Thyroid gland (tissue), 4 donors: ENCODE data around the gene DNAJC1. TPM values are rescaled to one million over a fixed set of nuclear protein-coding genes. Genes with fewer than 3 reads are reported as not detected.

ENCODE experiments used
- DNase-seq, 2 donors: peaks; one replicate each; pipeline ENCODE4 v3.0.0-alpha.2; 2019
- H3K27ac ChIP-seq, 3 donors: fragments of 200-600 bp; sonication (generic); 1 replicate in 2 of 3; 2 replicates in 1 of 3; pipeline ENCODE4 v1.5.1; 2016 to 2019; ENCODE audit warnings: mild to moderate bottlenecking in 1 of 3, moderate library complexity in 1 of 3
- H3K27me3 ChIP-seq: fragments of 200-600 bp; sonication (generic); one replicate; pipeline ENCODE4 v1.5.1; 2019
- H3K36me3 ChIP-seq, 2 donors: fragments of 200-600 bp; sonication (generic); one replicate each; pipeline ENCODE4 v1.5.1; 2016 to 2019
- H3K4me1 ChIP-seq, 2 donors: fragments of 200-600 bp; sonication (generic); one replicate each; pipeline ENCODE4 v1.5.1; 2017 to 2019
- H3K4me3 ChIP-seq, 3 donors: fragments of 200-600 bp; sonication (generic); replicated peaks in 1 of 3; 1 replicate in 2 of 3; 2 replicates in 1 of 3; pipeline ENCODE4 v1.5.1; 2016; ENCODE audit warnings: mild to moderate bottlenecking in 1 of 3
- H3K9me3 ChIP-seq: fragments of 200-600 bp; sonication (generic); one replicate; pipeline ENCODE4 v1.5.1; 2017
- CTCF ChIP-seq, 6 experiments: fragments of 200-600 bp in 3 of 6; fragments of 450-650 bp in 3 of 6; sonication (generic) in 3 of 6; IDR thresholded peaks; one replicate each; pipeline ENCODE4 v1.5.1; 2016 to 2019; ENCODE audit warnings: antibody characterized with exemption in 6 of 6, mild to moderate bottlenecking in 2 of 6, inconsistent platforms in 1 of 6, moderate library complexity in 1 of 6
- POLR2A ChIP-seq, 2 donors: fragments of 450-650 bp; IDR thresholded peaks; one replicate each; pipeline ENCODE4 v1.6.1; 2017; ENCODE audit warnings: antibody characterized with exemption in 2 of 2, mild to moderate bottlenecking in 2 of 2, moderate library complexity in 1 of 2
- WGBS, 2 donors: methylation state at CpG; one replicate each; pipeline ENCODE4 v1.1.5; 2017; 5-methylcytosine and 5-hydroxymethylcytosine counted together
- intact Hi-C: fragments of 100-400 bp; cut with DNase I; formaldehyde crosslinking; loops from one replicate; pipeline ENCODE4 v1.15.1; 2023
- total RNA-seq, 4 donors: library from RNA; depleted of rRNA; stranded (reverse); fragments of >200 nt; gene quantifications; one replicate each; pipeline ENCODE4 v1.2.3, GENCODE V29; 2016

Gene DNAJC1
- total RNA-seq, 4 donors from 2014 or later: 73.4 to 157 (median 95.6) TPM

- Histone ChIP-seq H3K9me3 (no peaks in the 10 kb centered on the region), H3K4me3 (no peak overlapping the region), H3K27me3 (no peaks in the 10 kb centered on the region), H3K27ac (no peak overlapping the region), H3K4me1 (peaks cover 1 to 4% of the 10 kb centered on the region in 2 donors), H3K36me3 (peaks cover 2 to 7% of the 10 kb centered on the region in 2 donors)
- WGBS, 2 donors: 95 to 98% methylated on average over 21 of the region's 21 CpGs
- no peak for DNase-seq
- intact Hi-C loops: no loop called here
- TF ChIP-seq POLR2A (IDR thresholded peaks at IDR 0.05): no peak
- no peak for TF ChIP-seq CTCF (IDR thresholded peaks at IDR 0.05)
These were observed 244.3 kb downstream of the DNAJC1 start for GRCh38 chr10:21759232-21759631.

- 97% methylated on average over 7 of the region's 7 CpGs for WGBS, 2 donors
- Histone ChIP-seq H3K9me3 (no peaks in the 10 kb centered on the region), H3K27me3 (no peaks in the 10 kb centered on the region), H3K4me3 (no peak overlapping the region), H3K36me3 (peaks cover 2 to 7% of the 10 kb centered on the region in 2 donors), H3K4me1 (peaks cover 6 to 10% of the 10 kb centered on the region in 2 donors), H3K27ac (no peak overlapping the region)
- no peak for TF ChIP-seq CTCF (IDR thresholded peaks at IDR 0.05)
- no peak for TF ChIP-seq POLR2A (IDR thresholded peaks at IDR 0.05)
- DNase-seq: no peak
- intact Hi-C loops: no loop called here
These were observed 244.8 kb downstream of the DNAJC1 start for GRCh38 chr10:21758696-21759095.

DNA sequence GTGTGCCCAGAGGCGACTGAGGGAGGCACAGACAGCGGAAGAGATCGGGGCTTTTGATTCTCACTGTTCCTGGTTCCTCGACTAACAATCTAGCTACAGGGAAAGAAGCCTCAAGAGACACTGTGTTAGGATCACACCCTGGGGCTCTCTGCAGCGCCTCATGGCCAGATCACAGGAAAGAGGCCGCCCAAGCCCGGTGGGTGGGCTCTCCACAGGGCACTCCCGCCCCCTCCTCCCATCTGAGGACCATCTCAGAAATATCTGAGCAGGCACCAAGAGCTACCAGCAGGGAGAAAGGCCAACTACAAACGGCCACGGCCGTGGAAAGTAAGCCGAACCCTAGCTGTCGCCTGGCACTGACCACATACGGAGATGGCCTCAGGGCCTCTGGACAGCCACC is 245.3 kb downstream of the DNAJC1 start:
- WGBS, 2 donors: 90 to 91% methylated on average over 14 of the region's 14 CpGs
- intact Hi-C loops: no loop called here
- Histone ChIP-seq H3K4me1 (peaks cover 9 to 13% of the 10 kb centered on the region in 2 donors), H3K36me3 (peaks cover 2 to 7% of the 10 kb centered on the region in 2 donors), H3K27me3 (no peaks in the 10 kb centered on the region), H3K9me3 (no peaks in the 10 kb centered on the region), H3K27ac (no peak overlapping the region), H3K4me3 (no peak overlapping the region)
- TF ChIP-seq POLR2A (IDR thresholded peaks at IDR 0.05) (no peak), CTCF (IDR thresholded peaks at IDR 0.05) (no peak)
- DNase-seq: no peak

GRCh38 chr10:21757185-21757901 is 246.2 kb downstream of the DNAJC1 start:
- TF ChIP-seq CTCF (IDR thresholded peaks at IDR 0.05): no peak
- Histone ChIP-seq H3K9me3 (no peaks in the 10 kb centered on the region), H3K27me3 (no peaks in the 10 kb centered on the region), H3K4me1 (peaks cover 11 to 17% of the 10 kb centered on the region in 2 donors), H3K4me3 (no peak overlapping the region), H3K27ac (no peak overlapping the region), H3K36me3 (peaks cover 2 to 7% of the 10 kb centered on the region in 2 donors)
- intact Hi-C loops: no loop called here
- DNase-seq: no peak
- 65 to 88% methylated on average over 7 of the region's 8 CpGs for WGBS, 2 donors

GRCh38 chr10:21756707-21757106 is 246.8 kb downstream of the DNAJC1 start:
- Histone ChIP-seq H3K27ac (no peak overlapping the region), H3K4me1 (peaks cover 11 to 17% of the 10 kb centered on the region in 2 donors), H3K36me3 (peaks cover 2 to 7% of the 10 kb centered on the region in 2 donors), H3K9me3 (no peaks in the 10 kb centered on the region), H3K4me3 (no peak overlapping the region), H3K27me3 (no peaks in the 10 kb centered on the region)
- DNase-seq: no peak
- TF ChIP-seq CTCF (IDR thresholded peaks at IDR 0.05) (no peak), POLR2A (IDR thresholded peaks at IDR 0.05) (no peak)
- intact Hi-C loops: no loop called here
- 87% methylated on average over 12 of the region's 12 CpGs for WGBS, 2 donors
